A549 treated with CpdA at 1 μM for 4 hours (cell line): ENCODE data around the gene RAI2. TPM values are rescaled to one million over a fixed set of nuclear protein-coding genes. Genes with fewer than 3 reads are reported as not detected.

Source experiments
- total RNA-seq: library from RNA; stranded (reverse); fragments of 200-300 nt; extraction: Qiagen RNA extraction; gene quantifications from 5 replicates; pipeline ENCODE4 v1.2.3, GENCODE V29; 2022; ENCODE audit warnings: low read depth

Gene RAI2
- 0.10 to 0.28 TPM (median 0.14 TPM) in 5 replicates for total RNA-seq

GRCh38 chrX:17860811-17861488 is at the start of gene RAI2:
Gene RAI2 (minus strand): TSS chrX:17861298. CDS start chrX:17802010, 59,288 bp downstream.

Other genes with a start within 250 kb of the RAI2 start
- 5.3 to 6.1 TPM (median 5.8 TPM) in 5 replicates for gene SCML1, start 123.8 kb downstream of the RAI2 start, total RNA-seq